C4-2B (cell line): Measurements from ENCODE around the gene OTUD7B.

Source experiments
- H3K27ac ChIP-seq: fragments of 450-650 bp; 2 replicates; pipeline ENCODE4 v1.5.1; 2017
- ZFX ChIP-seq: fragments of 450-650 bp; IDR thresholded peaks from 2 replicates; pipeline ENCODE4 v1.6.1; 2017
- TF ChIP-seq, protein P1 (sequence below): fragments of 450-650 bp; conservative IDR thresholded peaks from 2 replicates; pipeline ENCODE4 v1.5.1; 2017; ENCODE audit warnings: mild to moderate bottlenecking

Gene OTUD7B

DNA sequence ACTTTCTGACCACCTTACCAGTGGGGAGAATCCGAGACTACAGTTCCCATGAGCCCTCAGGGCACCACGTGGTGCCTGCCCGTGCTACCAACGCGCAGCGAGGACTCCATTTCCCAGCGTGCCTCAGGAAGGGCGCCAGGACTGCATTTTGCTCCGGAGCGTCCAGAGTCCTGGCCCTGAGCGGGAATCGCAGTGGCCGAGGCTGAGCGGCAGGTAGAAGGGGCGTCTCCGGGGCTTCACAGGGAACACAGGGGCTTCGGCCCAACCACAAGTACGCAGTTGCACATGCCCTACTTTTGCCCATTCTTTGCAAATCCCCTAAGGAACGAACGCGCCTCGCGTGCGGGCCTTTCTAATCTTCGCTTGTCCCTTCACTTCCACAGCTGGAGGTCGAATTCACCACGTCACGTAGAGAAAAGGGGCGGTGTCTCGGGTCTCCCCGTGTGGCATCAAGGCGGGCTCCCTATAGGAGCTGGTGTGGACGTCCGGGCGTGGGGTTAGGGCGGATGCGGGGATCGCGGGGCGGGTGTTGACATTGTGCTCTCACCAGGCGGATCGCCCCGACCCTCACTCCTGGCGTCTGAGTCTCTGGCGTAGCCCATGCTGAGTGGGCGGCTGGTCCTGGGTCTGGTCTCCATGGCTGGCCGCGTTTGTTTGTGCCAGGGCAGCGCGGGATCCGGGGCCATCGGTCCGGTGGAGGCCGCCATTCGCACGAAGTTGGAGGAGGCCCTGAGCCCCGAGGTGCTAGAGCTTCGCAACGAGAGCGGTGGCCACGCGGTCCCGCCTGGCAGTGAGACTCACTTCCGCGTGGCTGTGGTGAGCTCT, 110.9 kb downstream of the OTUD7B start, which contains the start of gene BOLA1:
Gene BOLA1, plus strand, starts transcription at position 109 of the 825 bp plus-strand sequence. Its CDS starts 492 bp downstream, at position 601.
- peak within 1 kb of the TSS; percentile 81 for H3K27ac ChIP-seq
- peak; percentile 85 for TF ChIP-seq ZFX
- TF ChIP-seq, protein P1, sequence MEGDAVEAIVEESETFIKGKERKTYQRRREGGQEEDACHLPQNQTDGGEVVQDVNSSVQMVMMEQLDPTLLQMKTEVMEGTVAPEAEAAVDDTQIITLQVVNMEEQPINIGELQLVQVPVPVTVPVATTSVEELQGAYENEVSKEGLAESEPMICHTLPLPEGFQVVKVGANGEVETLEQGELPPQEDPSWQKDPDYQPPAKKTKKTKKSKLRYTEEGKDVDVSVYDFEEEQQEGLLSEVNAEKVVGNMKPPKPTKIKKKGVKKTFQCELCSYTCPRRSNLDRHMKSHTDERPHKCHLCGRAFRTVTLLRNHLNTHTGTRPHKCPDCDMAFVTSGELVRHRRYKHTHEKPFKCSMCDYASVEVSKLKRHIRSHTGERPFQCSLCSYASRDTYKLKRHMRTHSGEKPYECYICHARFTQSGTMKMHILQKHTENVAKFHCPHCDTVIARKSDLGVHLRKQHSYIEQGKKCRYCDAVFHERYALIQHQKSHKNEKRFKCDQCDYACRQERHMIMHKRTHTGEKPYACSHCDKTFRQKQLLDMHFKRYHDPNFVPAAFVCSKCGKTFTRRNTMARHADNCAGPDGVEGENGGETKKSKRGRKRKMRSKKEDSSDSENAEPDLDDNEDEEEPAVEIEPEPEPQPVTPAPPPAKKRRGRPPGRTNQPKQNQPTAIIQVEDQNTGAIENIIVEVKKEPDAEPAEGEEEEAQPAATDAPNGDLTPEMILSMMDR, result no peak

DNA sequence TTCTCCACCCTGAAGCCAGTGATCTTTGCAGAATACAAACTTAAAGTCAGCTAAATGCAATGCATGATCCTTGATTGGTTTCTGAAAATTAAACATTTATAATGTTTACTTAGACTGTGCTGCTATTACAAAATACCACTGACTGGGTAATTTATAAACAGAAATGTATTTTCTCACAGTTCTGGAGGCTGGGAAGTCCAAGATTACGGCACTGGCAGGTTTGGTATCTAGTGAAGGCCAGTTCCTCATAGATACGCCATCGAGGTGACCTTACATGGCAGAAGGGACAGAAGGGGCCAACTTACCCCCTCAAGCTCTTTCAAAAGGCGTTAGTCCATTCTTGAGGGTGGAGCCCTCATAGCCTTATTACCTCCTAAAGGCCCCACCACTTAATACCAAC, 114.0 kb downstream of the OTUD7B start:
- H3K27ac ChIP-seq, result no peak overlapping the region

DNA sequence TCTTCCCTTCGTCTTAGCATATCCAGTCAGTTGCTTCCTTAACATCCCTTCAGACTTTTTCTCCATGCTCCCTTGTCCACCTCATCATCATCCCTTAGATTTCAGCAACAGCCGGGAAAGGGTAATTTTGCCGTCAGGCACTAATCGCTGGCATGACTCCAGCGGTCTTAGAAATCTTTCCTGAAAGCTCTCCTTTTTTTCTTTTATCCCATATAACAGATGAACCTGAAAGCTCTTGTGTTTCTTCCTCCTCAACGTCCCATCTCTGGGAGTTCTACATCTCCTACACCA, 121.6 kb downstream of the OTUD7B start:
- TF ChIP-seq ZFX, result no peak
- H3K27ac ChIP-seq, result peak overlapping the region; percentile 99

More for the DNA sequence above, 114.0 kb downstream of the OTUD7B start:
- TF ChIP-seq ZFX, result no peak
- TF ChIP-seq, protein P1, result no peak

DNA sequence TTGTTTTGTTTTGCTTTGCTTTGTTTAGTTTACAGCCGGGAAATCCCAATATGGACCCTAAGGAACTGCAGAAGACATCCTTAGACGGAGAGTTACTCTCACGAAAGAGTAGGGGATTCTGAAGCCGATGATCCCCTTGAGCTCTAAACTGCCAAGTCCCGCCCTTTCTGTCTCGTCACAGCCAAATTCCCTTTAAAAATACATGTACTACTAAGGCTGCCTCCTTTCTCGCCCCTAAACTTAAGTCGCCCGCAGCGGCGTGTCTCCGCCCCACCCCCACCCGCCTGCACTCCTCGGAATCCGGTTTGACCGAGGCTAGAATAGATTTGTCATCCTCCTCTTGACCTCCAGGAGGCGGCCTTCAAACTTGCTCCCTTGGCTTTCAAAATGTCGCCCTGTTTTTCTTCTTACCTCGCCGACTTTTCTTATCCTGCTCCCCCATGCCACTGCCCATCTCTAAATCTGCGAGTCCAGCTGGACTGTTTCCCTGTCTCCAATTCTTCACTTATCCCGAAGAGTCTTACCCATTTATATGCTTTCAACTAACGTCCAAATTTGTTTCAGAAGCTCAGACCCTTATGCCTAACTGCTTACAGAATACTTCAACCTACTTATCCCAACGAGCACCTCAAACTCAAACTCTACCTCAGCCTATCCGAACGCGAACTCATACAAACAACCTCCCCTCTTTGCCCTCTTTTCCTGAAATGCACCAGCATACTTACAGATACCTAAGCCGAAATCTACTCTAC, 122.1 kb downstream of the OTUD7B start:
- TF ChIP-seq ZFX, result no peak
- TF ChIP-seq, protein P1, result peak; percentile 85
- peak overlapping the region; percentile 99 for H3K27ac ChIP-seq
